Measurements from ENCODE around the gene DSG4.

DNA sequence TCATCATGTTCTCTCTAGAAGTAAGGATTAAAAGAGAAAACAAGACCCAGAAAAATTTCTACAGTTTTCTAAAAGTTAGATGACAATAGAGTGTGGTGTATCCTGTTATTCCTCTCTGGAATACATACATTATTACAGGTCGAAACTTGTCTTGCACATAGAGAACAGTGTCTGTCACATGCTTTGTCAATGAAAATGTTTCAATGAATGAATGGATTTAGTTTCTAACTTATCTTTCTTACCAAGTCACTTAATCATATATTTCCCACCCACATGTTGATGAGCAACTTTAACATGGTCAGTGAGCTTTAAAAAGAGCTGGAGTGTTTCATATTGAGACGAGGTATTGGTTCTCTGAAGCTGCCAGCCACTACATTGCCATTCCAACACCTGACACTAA lies 4.3 kb downstream of the DSG4 start:
- TF ChIP-seq, protein P1, sequence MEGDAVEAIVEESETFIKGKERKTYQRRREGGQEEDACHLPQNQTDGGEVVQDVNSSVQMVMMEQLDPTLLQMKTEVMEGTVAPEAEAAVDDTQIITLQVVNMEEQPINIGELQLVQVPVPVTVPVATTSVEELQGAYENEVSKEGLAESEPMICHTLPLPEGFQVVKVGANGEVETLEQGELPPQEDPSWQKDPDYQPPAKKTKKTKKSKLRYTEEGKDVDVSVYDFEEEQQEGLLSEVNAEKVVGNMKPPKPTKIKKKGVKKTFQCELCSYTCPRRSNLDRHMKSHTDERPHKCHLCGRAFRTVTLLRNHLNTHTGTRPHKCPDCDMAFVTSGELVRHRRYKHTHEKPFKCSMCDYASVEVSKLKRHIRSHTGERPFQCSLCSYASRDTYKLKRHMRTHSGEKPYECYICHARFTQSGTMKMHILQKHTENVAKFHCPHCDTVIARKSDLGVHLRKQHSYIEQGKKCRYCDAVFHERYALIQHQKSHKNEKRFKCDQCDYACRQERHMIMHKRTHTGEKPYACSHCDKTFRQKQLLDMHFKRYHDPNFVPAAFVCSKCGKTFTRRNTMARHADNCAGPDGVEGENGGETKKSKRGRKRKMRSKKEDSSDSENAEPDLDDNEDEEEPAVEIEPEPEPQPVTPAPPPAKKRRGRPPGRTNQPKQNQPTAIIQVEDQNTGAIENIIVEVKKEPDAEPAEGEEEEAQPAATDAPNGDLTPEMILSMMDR (IDR thresholded peaks at IDR 0.05; ENCODE audit: borderline replicate concordance, extremely low read depth, low read length, poor library complexity, severe bottlenecking): no peak
- no peak for TF ChIP-seq EZH2 (IDR thresholded peaks at IDR 0.05; ENCODE audit: borderline replicate concordance, low read depth, low read length, severe bottlenecking)
